Osteoblast (primary cell): ENCODE measurements around the gene LUM. TPM values are rescaled to one million over a fixed set of nuclear protein-coding genes. Genes with fewer than 3 reads are reported as not detected.

Source experiments
- DNase-seq: peaks from one replicate; pipeline ENCODE4 v3.0.0; 2011; ENCODE audit warnings: low spot score, mixed read lengths; ENCODE audit not compliant: insufficient read length; ENCODE audit errors: missing footprints
- H2AFZ ChIP-seq: 2 replicates; pipeline ENCODE4 v1.6.0; 2011; ENCODE audit warnings: mild to moderate bottlenecking, low read length
- H3K27ac ChIP-seq: 2 replicates; pipeline ENCODE4 v1.5.1; 2011; ENCODE audit warnings: mild to moderate bottlenecking, low read depth, low read length, moderate library complexity
- H3K27me3 ChIP-seq: 2 replicates; pipeline ENCODE4 v1.6.0; 2012; ENCODE audit warnings: mild to moderate bottlenecking, control low read depth, inconsistent platforms, low read length, moderate library complexity; ENCODE audit not compliant: insufficient read depth
- H3K36me3 ChIP-seq: 2 replicates; pipeline ENCODE4 v1.5.1; 2011; ENCODE audit warnings: mild to moderate bottlenecking, low read length, control low read depth, moderate library complexity; ENCODE audit not compliant: insufficient read depth
- H3K4me1 ChIP-seq: 2 replicates; pipeline ENCODE4 v1.5.1; 2011; ENCODE audit warnings: mild to moderate bottlenecking, low read length, control low read depth, moderate library complexity; ENCODE audit not compliant: insufficient read depth
- H3K4me2 ChIP-seq: 2 replicates; pipeline ENCODE4 v1.6.0; 2011; ENCODE audit warnings: mild to moderate bottlenecking, low read length; ENCODE audit not compliant: insufficient read depth
- H3K4me3 ChIP-seq: fragments of 200-600 bp; sonication (generic); 3 replicates; pipeline ENCODE4 v1.5.1; 2012; ENCODE audit warnings: mild to moderate bottlenecking, low read length, inconsistent platforms; ENCODE audit not compliant: insufficient read depth
- H3K79me2 ChIP-seq: 2 replicates; pipeline ENCODE4 v1.6.0; 2012; ENCODE audit warnings: mild to moderate bottlenecking, low read length, control low read depth, inconsistent platforms; ENCODE audit not compliant: insufficient read depth
- H3K9me3 ChIP-seq: 2 replicates; pipeline ENCODE4 v1.5.1; 2011; ENCODE audit warnings: low read depth, low read length, control low read depth
- H4K20me1 ChIP-seq: 2 replicates; pipeline ENCODE4 v1.6.0; 2012; ENCODE audit warnings: mild to moderate bottlenecking, low read length, control low read depth; ENCODE audit not compliant: insufficient read depth
- CTCF ChIP-seq: IDR thresholded peaks from 2 replicates; pipeline ENCODE4 v1.5.1; 2011; ENCODE audit warnings: mild to moderate bottlenecking, low read depth, low read length, moderate library complexity; ENCODE audit errors: extremely low read depth
- total RNA-seq: library from RNA; depleted of rRNA; stranded (reverse); fragments of >200 nt; gene quantifications from 2 replicates; pipeline ENCODE4 v1.2.3, GENCODE V29; 2012

The LUM gene
- total RNA-seq, 1 donor: 1,965 TPM

- Histone ChIP-seq H3K36me3 (no peaks in the 10 kb centered on the region), H3K9me3 (no peaks in the 10 kb centered on the region), H3K27ac (no peak overlapping the region), H4K20me1 (no peaks in the 10 kb centered on the region), H3K4me2 (no peak overlapping the region), H3K27me3 (no peaks in the 10 kb centered on the region), H2AFZ (no peak overlapping the region), H3K4me3 (no peak overlapping the region), H3K4me1 (no peaks in the 10 kb centered on the region), H3K79me2 (no peaks in the 10 kb centered on the region)
- no peak for DNase-seq
- TF ChIP-seq CTCF: no peak
Measured at GRCh38 chr12:91073426-91073825, 37.9 kb downstream of the LUM start.

- no peaks in the 10 kb centered on the region for H3K36me3 ChIP-seq
- H3K9me3 ChIP-seq: no peaks in the 10 kb centered on the region
- H3K4me1 ChIP-seq: no peaks in the 10 kb centered on the region
- no peak overlapping the region for H3K4me2 ChIP-seq
- H3K79me2 ChIP-seq: no peaks in the 10 kb centered on the region
- no peaks in the 10 kb centered on the region for H3K27me3 ChIP-seq
- no peak overlapping the region for H3K4me3 ChIP-seq
- peak; percentile 21 for DNase-seq
- no peak overlapping the region for H2AFZ ChIP-seq
- H4K20me1 ChIP-seq: no peaks in the 10 kb centered on the region
- no peak overlapping the region for H3K27ac ChIP-seq
- no peak for TF ChIP-seq CTCF
Measured at GRCh38 chr12:91072931-91073330, 38.4 kb downstream of the LUM start.

- TF ChIP-seq CTCF: no peak
- no peaks in the 10 kb centered on the region for H3K4me1 ChIP-seq
- H4K20me1 ChIP-seq: no peaks in the 10 kb centered on the region
- no peak overlapping the region for H3K27ac ChIP-seq
- H3K36me3 ChIP-seq: no peaks in the 10 kb centered on the region
- H2AFZ ChIP-seq: no peak overlapping the region
- no peak for DNase-seq
- H3K27me3 ChIP-seq: no peaks in the 10 kb centered on the region
- no peak overlapping the region for H3K4me2 ChIP-seq
- H3K79me2 ChIP-seq: no peaks in the 10 kb centered on the region
- H3K9me3 ChIP-seq: no peaks in the 10 kb centered on the region
- no peak overlapping the region for H3K4me3 ChIP-seq
Measured at GRCh38 chr12:91070936-91071335, 40.4 kb downstream of the LUM start.

GRCh38 chr12:91065396-91065795 lies 45.9 kb downstream of the LUM start:
- no peaks in the 10 kb centered on the region for H3K9me3 ChIP-seq
- no peaks in the 10 kb centered on the region for H3K27me3 ChIP-seq
- H2AFZ ChIP-seq: no peak overlapping the region
- no peaks in the 10 kb centered on the region for H3K4me1 ChIP-seq
- no peaks in the 10 kb centered on the region for H3K79me2 ChIP-seq
- no peak overlapping the region for H3K4me3 ChIP-seq
- no peak for TF ChIP-seq CTCF
- H3K4me2 ChIP-seq: no peak overlapping the region
- no peak for DNase-seq
- H3K27ac ChIP-seq: no peak overlapping the region
- no peaks in the 10 kb centered on the region for H3K36me3 ChIP-seq
- no peaks in the 10 kb centered on the region for H4K20me1 ChIP-seq
